Osteoblast (primary cell): Measurements from ENCODE around the gene ATXN8OS. TPM values are rescaled to one million over a fixed set of nuclear protein-coding genes. Genes with fewer than 3 reads are reported as not detected.
"Not testable (repeated sequence)": the region's sequence is repeated elsewhere in the genome, so short reads cannot be mapped to it uniquely, and the experiment has no call there.

ENCODE experiments used
- DNase-seq: peaks from one replicate; pipeline ENCODE4 v3.0.0; 2011; ENCODE audit warnings: low spot score, mixed read lengths; ENCODE audit not compliant: insufficient read length; ENCODE audit errors: missing footprints
- H2AFZ ChIP-seq: 2 replicates; pipeline ENCODE4 v1.6.0; 2011; ENCODE audit warnings: mild to moderate bottlenecking, low read length
- H3K27ac ChIP-seq: 2 replicates; pipeline ENCODE4 v1.5.1; 2011; ENCODE audit warnings: mild to moderate bottlenecking, low read depth, low read length, moderate library complexity
- H3K27me3 ChIP-seq: 2 replicates; pipeline ENCODE4 v1.6.0; 2012; ENCODE audit warnings: mild to moderate bottlenecking, control low read depth, inconsistent platforms, low read length, moderate library complexity; ENCODE audit not compliant: insufficient read depth
- H3K36me3 ChIP-seq: 2 replicates; pipeline ENCODE4 v1.5.1; 2011; ENCODE audit warnings: mild to moderate bottlenecking, low read length, control low read depth, moderate library complexity; ENCODE audit not compliant: insufficient read depth
- H3K4me1 ChIP-seq: 2 replicates; pipeline ENCODE4 v1.5.1; 2011; ENCODE audit warnings: mild to moderate bottlenecking, low read length, control low read depth, moderate library complexity; ENCODE audit not compliant: insufficient read depth
- H3K4me2 ChIP-seq: 2 replicates; pipeline ENCODE4 v1.6.0; 2011; ENCODE audit warnings: mild to moderate bottlenecking, low read length; ENCODE audit not compliant: insufficient read depth
- H3K4me3 ChIP-seq: fragments of 200-600 bp; sonication (generic); 3 replicates; pipeline ENCODE4 v1.5.1; 2012; ENCODE audit warnings: mild to moderate bottlenecking, low read length, inconsistent platforms; ENCODE audit not compliant: insufficient read depth
- H3K79me2 ChIP-seq: 2 replicates; pipeline ENCODE4 v1.6.0; 2012; ENCODE audit warnings: mild to moderate bottlenecking, low read length, control low read depth, inconsistent platforms; ENCODE audit not compliant: insufficient read depth
- H3K9me3 ChIP-seq: 2 replicates; pipeline ENCODE4 v1.5.1; 2011; ENCODE audit warnings: low read depth, low read length, control low read depth
- H4K20me1 ChIP-seq: 2 replicates; pipeline ENCODE4 v1.6.0; 2012; ENCODE audit warnings: mild to moderate bottlenecking, low read length, control low read depth; ENCODE audit not compliant: insufficient read depth
- total RNA-seq: library from RNA; depleted of rRNA; stranded (reverse); fragments of >200 nt; gene quantifications from 2 replicates; pipeline ENCODE4 v1.2.3, GENCODE V29; 2012
- TF ChIP-seq, protein P1 (sequence below): IDR thresholded peaks from 2 replicates; pipeline ENCODE4 v1.5.1; 2011; ENCODE audit warnings: mild to moderate bottlenecking, low read depth, low read length, moderate library complexity; ENCODE audit errors: extremely low read depth

Gene ATXN8OS
- total RNA-seq, 1 donor: not detected

DNA sequence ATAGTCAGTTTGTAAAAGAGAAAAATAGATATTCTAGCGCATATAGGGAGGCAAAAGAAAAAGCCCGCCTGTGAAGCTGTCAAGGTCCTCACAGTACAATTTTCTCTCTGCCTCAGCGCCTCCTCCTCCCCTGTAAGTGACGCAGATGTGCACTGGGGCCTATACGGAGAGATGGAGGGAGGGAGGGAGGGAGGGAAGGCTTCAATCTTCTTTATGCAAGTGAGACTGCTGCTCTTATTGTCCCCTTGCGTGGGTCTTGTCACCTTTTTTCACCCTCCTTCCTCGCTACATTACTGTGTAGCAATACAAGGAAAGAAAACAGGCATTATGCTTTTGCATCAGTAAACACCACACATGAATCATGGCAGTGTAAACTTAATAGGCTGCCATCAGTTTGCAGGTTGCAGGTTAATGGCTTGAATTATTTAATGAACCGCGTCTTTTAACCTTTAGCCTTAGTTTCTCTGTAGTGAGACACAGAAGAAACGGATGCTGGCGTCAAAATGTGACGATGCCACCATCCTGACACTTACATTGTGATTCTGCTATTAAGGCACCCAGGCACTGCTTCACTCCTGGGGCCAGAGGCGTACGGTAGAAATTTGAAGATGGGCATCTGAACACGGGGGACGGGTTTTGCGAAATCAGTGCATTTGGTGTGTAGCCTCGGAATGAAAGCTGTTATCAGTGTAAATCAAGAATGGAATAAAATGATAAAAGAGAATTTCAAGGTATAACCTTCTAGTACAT is 905 bp downstream of the ATXN8OS start, which contains the start of gene KLHL1:
TSS of gene KLHL1 (minus strand) at position 97 of the 750 bp plus-strand sequence. CDS start 753 bp downstream, outside the sequence.
- Histone ChIP-seq H2AFZ (no peak within 1 kb of the TSS), H3K9me3 (no peaks in the 10 kb centered on the region)

DNA sequence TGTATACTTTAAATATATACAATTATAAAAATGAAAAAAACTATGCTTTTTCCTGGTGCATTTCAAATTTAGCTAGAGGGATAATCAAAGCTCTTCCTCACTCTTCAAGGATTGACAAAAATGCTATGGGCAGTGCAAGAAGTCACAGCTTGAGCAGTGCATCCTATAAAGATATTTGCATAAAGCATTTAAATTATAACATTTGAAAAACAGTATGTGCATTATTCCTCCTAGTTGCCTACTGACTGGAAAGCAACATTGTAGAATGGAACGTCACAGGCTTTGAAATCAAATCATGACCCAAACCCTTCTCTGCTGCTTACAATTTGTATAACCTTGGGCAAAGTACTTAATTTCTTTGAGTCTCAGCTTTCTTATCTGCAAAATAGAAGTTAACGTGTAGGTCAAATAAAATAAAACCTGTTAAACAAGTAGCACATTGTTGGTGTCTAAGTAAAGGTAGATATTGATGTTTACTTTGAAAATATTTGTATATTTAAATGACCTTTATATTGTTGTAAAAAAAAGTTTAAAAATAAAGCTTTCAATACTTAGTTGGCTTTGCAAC is 9.8 kb downstream of the ATXN8OS start:
- no peak for DNase-seq
- no peaks in the 10 kb centered on the region for H3K9me3 ChIP-seq
- no peaks in the 10 kb centered on the region for H3K27me3 ChIP-seq
- H4K20me1 ChIP-seq: no peaks in the 10 kb centered on the region
- TF ChIP-seq, protein P1, sequence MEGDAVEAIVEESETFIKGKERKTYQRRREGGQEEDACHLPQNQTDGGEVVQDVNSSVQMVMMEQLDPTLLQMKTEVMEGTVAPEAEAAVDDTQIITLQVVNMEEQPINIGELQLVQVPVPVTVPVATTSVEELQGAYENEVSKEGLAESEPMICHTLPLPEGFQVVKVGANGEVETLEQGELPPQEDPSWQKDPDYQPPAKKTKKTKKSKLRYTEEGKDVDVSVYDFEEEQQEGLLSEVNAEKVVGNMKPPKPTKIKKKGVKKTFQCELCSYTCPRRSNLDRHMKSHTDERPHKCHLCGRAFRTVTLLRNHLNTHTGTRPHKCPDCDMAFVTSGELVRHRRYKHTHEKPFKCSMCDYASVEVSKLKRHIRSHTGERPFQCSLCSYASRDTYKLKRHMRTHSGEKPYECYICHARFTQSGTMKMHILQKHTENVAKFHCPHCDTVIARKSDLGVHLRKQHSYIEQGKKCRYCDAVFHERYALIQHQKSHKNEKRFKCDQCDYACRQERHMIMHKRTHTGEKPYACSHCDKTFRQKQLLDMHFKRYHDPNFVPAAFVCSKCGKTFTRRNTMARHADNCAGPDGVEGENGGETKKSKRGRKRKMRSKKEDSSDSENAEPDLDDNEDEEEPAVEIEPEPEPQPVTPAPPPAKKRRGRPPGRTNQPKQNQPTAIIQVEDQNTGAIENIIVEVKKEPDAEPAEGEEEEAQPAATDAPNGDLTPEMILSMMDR: no peak
- no peak overlapping the region for H2AFZ ChIP-seq
- H3K27ac ChIP-seq: no peak overlapping the region
- H3K4me2 ChIP-seq: no peak overlapping the region
- H3K4me3 ChIP-seq: no peak overlapping the region
- H3K4me1 ChIP-seq: no peaks in the 10 kb centered on the region
- no peaks in the 10 kb centered on the region for H3K36me3 ChIP-seq
- H3K79me2 ChIP-seq: no peaks in the 10 kb centered on the region

More for the DNA sequence above, 905 bp downstream of the ATXN8OS start, which contains the start of gene KLHL1:
- Histone ChIP-seq H3K27ac (no peak within 1 kb of the TSS), H3K4me3 (no peak within 1 kb of the TSS), H3K79me2 (no peaks in the 10 kb centered on the region), H3K4me2 (no peak within 1 kb of the TSS), H3K27me3 (no peaks in the 10 kb centered on the region), H3K4me1 (no peaks in the 10 kb centered on the region), H3K36me3 (no peaks in the 10 kb centered on the region), H4K20me1 (no peaks in the 10 kb centered on the region)
- TF ChIP-seq, protein P1: no peak
- DNase-seq: no peak

DNA sequence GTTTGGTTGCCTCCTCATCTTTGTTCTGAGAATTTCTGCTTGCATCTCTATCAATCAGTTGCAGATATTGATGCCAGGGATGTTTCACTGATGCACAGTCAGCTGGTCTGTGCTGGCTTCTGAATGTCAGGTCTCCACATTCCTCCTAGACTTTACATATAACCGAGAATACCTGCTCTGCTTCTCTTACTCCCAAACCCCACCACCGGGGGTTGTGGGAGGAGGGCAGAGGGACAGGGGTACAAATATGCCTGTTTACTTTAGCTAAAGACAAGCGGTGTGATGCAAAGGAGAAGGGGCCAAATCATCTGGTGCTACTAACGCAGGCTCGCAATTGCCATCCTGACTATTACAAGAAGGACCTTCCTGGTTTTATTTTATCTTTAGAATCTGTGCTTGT is 18.1 kb downstream of the ATXN8OS start:
- Histone ChIP-seq H3K79me2 (no peaks in the 10 kb centered on the region), H3K9me3 (no peaks in the 10 kb centered on the region), H3K4me3 (no peak overlapping the region), H3K36me3 (no peaks in the 10 kb centered on the region), H3K27ac (no peak overlapping the region), H2AFZ (no peak overlapping the region), H4K20me1 (no peaks in the 10 kb centered on the region), H3K4me2 (no peak overlapping the region), H3K27me3 (no peaks in the 10 kb centered on the region), H3K4me1 (no peaks in the 10 kb centered on the region)
- DNase-seq: no peak
- TF ChIP-seq, protein P1: no peak

DNA sequence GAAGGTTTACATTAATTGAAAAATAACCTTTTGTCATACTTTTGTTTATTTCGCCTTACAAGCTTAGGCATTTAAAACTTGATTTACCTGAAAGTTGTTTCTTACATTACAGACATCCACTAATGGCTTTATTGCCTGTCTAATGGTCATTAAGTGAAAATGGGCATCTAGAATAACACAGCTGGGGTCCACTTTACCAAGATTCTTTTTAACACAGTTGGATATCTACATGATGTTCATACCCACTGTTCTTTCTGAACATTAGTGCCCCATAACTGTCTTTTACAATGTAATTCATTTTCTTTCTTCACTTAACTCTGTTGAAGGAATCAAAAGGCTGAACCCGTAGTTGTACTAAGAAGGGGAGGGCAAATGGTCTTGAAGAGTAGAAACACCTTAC is 20.5 kb downstream of the ATXN8OS start:
- Histone ChIP-seq H4K20me1 (no peaks in the 10 kb centered on the region), H3K4me3 (no peak overlapping the region), H2AFZ (no peak overlapping the region), H3K4me2 (no peak overlapping the region), H3K27ac (no peak overlapping the region), H3K27me3 (no peaks in the 10 kb centered on the region), H3K79me2 (no peaks in the 10 kb centered on the region), H3K9me3 (no peaks in the 10 kb centered on the region), H3K36me3 (no peaks in the 10 kb centered on the region), H3K4me1 (no peaks in the 10 kb centered on the region)
- TF ChIP-seq, protein P1: no peak
- no peak for DNase-seq

DNA sequence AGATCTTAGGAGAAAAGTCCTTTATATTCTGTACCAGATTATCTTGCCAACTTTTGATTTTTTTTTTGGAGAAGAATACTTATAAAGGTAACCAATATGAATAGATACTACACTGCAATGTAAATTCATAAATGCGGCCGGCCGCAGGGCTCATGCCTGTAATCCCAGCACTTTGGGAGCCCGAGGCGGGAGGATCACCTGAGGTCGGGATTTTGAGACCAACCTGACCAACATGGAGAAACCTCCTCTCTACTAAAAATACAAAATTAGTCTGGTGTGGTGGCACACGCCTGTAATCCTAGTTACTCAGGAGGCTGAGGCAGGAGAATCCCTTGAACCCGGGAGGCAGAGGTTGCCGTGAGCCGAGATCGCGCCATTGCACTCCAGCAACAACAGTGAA is 35.0 kb downstream of the ATXN8OS start:
- not testable (repeated sequence) for H3K79me2 ChIP-seq, H3K27ac ChIP-seq, H3K4me3 ChIP-seq, DNase-seq, H3K4me1 ChIP-seq, H3K27me3 ChIP-seq, H3K36me3 ChIP-seq, H4K20me1 ChIP-seq, H2AFZ ChIP-seq, H3K9me3 ChIP-seq, H3K4me2 ChIP-seq
